SIG-M5 treated with dmso at 0.1 percent for 504 hours (cell line): Measurements from ENCODE around the gene ABLIM3.
"Not testable (repeated sequence)": the region's sequence is repeated elsewhere in the genome, so short reads cannot be mapped to it uniquely, and the experiment has no call there.

Experiments
- DNase-seq: peaks from one replicate; lab custom pipeline; 2025; ENCODE audit not compliant: unreplicated experiment; lab: John Stamatoyannopoulos, UW

Gene ABLIM3

GRCh38 chr5:149185067-149185466 lies 43.8 kb downstream of the ABLIM3 start:
- DNase-seq = no peak

- DNase-seq = no peak
Observed at GRCh38 chr5:149186506-149186905, 45.2 kb downstream of the ABLIM3 start.

- DNase-seq = not testable (repeated sequence)
Observed at GRCh38 chr5:149187617-149188016, 46.3 kb downstream of the ABLIM3 start.

- DNase-seq = no peak
Observed at GRCh38 chr5:149188383-149188782, 47.1 kb downstream of the ABLIM3 start.

GRCh38 chr5:149195337-149195887 lies 54.1 kb downstream of the ABLIM3 start:
- DNase-seq = no peak

GRCh38 chr5:149195962-149196361 lies 54.7 kb downstream of the ABLIM3 start:
- DNase-seq = no peak

GRCh38 chr5:149198148-149198547 lies 56.9 kb downstream of the ABLIM3 start:
- no peak for DNase-seq

- no peak for DNase-seq
Observed at GRCh38 chr5:149200355-149200754, 59.1 kb downstream of the ABLIM3 start.

- no peak for DNase-seq
Observed at GRCh38 chr5:149201121-149201637, 59.9 kb downstream of the ABLIM3 start.

GRCh38 chr5:149202910-149203451 lies 61.7 kb downstream of the ABLIM3 start:
- DNase-seq = no peak

GRCh38 chr5:149203921-149204441 lies 62.7 kb downstream of the ABLIM3 start:
- DNase-seq = no peak

- no peak for DNase-seq
Observed at GRCh38 chr5:149205625-149206523, 64.6 kb downstream of the ABLIM3 start.

- no peak for DNase-seq
Observed at GRCh38 chr5:149206524-149207141, 65.3 kb downstream of the ABLIM3 start.

- DNase-seq = no peak
Observed at GRCh38 chr5:149207831-149208230, 66.5 kb downstream of the ABLIM3 start.

- no peak for DNase-seq
Observed at GRCh38 chr5:149210225-149210624, 68.9 kb downstream of the ABLIM3 start.

- DNase-seq = no peak
Observed at GRCh38 chr5:149210968-149211490, 69.7 kb downstream of the ABLIM3 start.

GRCh38 chr5:149211566-149211965 lies 70.3 kb downstream of the ABLIM3 start:
- no peak for DNase-seq

GRCh38 chr5:149212198-149212951 lies 71.1 kb downstream of the ABLIM3 start:
- DNase-seq = no peak

- DNase-seq = no peak
Observed at GRCh38 chr5:149213264-149213880, 72.1 kb downstream of the ABLIM3 start.
